Ectodermal cell (in vitro differentiated cells): ENCODE results near the gene ACOX3.

Experiments
- H3K27ac ChIP-seq: 2 replicates; pipeline ENCODE4 v1.7.0; 2013; ENCODE audit warnings: mild to moderate bottlenecking, low read depth, low read length; ENCODE audit not compliant: insufficient read depth, poor library complexity, severe bottlenecking
- H3K27me3 ChIP-seq: 2 replicates; pipeline ENCODE4 v1.7.0; 2013; ENCODE audit warnings: mild to moderate bottlenecking, low read length; ENCODE audit not compliant: insufficient read depth, control insufficient read depth, poor library complexity, severe bottlenecking
- H3K36me3 ChIP-seq: one replicate; pipeline ENCODE4 v1.7.0; 2013; ENCODE audit warnings: low read length; ENCODE audit not compliant: control insufficient read depth, insufficient read depth
- H3K4me1 ChIP-seq: one replicate; pipeline ENCODE4 v1.7.0; 2013; ENCODE audit warnings: low read length; ENCODE audit not compliant: control insufficient read depth, insufficient read depth
- H3K4me3 ChIP-seq: 2 replicates; pipeline ENCODE4 v1.7.0; 2013; ENCODE audit warnings: low read depth, low read length, control low read depth; ENCODE audit not compliant: insufficient read depth
- H3K9me3 ChIP-seq: 2 replicates; pipeline ENCODE4 v1.7.0; 2013; ENCODE audit warnings: mild to moderate bottlenecking, low read length, moderate library complexity; ENCODE audit not compliant: control insufficient read depth
- WGBS, 2 experiments: methylation state at CpG; one replicate each; pipeline ENCODE4 v1.1.7; 2013; ENCODE audit warnings: missing lambda C conversion rate in 2 of 2; 5-methylcytosine and 5-hydroxymethylcytosine counted together

Gene ACOX3

DNA sequence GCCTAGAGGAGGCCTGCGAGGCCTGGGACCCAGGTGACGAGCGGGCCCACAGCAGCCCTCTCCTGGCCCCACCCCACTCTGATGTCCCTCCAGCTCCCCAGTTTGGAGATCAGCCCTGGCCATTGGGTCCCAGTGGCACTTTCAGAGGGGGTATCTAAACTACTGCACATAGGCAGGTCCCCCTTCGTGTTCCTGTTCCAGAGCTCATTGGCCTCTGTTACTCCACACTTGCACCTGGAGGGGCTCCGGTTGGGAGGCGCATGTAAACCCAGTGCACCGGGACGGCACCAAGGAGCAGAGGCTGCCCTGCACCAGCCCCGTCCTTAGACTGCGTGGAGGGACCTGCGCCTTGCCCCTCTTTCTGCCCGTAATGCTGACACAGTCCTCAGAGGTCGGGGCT lies 34.3 kb upstream of the ACOX3 start:
- 94 to 95% methylated on average over 13 of the region's 13 CpGs for WGBS, 2 experiments
- no peak overlapping the region for H3K27ac ChIP-seq
- no peaks in the 10 kb centered on the region for H3K27me3 ChIP-seq
- H3K4me1 ChIP-seq: peaks cover 19% of the 10 kb centered on the region
- H3K36me3 ChIP-seq: peaks cover 12% of the 10 kb centered on the region
- no peaks in the 10 kb centered on the region for H3K9me3 ChIP-seq
- H3K4me3 ChIP-seq: no peak overlapping the region

DNA sequence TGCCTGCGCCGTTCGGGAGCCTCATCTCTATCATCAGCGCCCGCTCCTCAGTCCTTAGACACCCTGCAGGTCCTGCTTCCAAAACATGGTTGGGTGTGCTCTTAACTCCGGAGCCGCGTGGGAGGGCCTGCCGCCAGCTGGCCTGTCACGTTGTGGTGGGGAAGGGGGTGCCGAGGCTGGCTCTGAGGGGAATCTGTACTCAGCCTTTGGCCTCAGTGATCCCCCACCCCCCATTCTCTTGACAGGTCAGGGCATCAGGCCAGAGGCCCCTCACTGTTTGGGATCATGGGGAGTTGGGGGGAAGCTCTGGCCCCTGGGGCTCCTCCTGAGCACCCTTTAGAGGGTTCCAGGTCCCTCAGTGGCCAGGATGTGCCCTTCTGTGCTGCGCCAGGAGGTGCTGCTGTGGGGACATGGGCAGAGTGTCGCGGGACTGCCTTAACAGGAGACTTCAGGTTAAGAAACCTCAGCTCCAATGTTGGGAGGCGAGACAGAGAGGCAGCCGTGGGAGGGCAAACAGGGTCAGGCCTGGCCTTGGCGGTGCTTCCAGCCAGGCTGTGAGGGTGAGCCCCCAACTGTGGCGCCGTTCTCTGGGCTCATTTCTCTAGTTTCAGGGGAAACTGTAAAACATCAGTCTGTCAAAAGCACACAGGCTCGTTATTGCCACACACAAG lies 33.5 kb upstream of the ACOX3 start:
- H3K27me3 ChIP-seq: no peaks in the 10 kb centered on the region
- peaks cover 15% of the 10 kb centered on the region for H3K36me3 ChIP-seq
- no peak overlapping the region for H3K27ac ChIP-seq
- H3K4me3 ChIP-seq: no peak overlapping the region
- H3K9me3 ChIP-seq: no peaks in the 10 kb centered on the region
- WGBS, 2 experiments: 94 to 95% methylated on average over 20 of the region's 20 CpGs
- peaks cover 19% of the 10 kb centered on the region for H3K4me1 ChIP-seq

DNA sequence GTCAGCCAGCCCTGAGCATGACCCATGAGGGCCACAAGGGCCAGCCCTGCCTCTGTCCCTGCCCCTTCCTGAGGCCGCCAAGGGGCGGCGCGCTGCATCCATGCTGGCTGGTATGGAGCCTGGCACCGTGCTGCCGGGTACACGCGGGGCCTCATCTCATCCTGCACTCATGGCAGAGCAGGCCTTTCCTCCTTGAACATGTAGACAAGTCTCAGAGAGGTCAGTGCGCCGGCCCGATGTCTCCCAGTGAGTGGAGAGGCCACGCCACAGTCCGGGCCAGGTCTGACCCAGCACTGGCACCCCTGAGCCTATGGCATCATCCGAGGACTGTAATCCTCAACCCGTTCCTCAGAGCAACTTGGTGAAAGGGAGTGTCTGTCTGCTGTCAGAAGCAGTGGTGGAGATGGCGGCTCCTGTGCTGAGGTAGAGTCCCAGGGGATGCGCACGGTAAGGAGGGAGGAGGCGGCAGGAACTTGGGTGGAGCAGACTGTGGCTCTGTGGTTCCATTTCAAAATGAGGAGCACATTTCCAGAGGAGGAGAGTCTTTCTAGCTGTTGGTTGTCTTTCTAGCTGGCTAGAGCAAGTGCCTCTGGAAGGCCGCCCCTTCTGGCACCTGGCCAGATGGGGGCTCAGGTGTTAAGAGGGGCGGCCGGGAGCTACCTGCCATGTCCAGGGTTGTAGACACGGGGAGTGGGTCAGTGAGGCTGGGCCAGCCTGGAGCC lies 32.8 kb upstream of the ACOX3 start:
- Histone ChIP-seq H3K4me3 (no peak overlapping the region), H3K9me3 (no peaks in the 10 kb centered on the region), H3K4me1 (peaks cover 15% of the 10 kb centered on the region), H3K36me3 (peaks cover 15% of the 10 kb centered on the region), H3K27me3 (no peaks in the 10 kb centered on the region), H3K27ac (no peak overlapping the region)
- WGBS, 2 experiments: 93 to 95% methylated on average over 23 of the region's 23 CpGs

DNA sequence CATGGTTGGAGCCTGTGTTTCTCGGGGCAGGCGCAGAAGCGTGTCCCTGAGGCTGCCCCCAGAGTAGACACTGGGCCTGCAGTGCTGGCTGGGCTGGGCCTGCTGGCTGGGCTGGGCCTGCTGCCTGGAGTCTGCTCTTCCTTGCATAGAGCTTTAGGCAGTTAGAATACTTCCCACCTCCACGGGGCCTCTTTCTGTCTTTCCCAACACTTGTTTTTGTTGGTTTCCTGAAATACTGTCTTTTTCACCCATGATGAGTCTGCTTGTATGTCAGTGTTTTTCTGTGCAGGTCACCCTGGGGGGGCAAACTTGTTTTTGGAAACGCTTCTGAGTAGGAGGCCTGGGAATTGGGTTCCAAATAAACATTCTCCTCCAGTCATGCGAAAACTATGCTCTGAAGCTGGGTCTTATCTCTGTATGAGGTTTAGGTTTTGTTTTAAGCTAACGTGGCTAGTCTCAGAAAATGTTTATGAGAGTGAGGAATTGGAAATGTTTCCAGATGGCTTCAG lies 32.2 kb upstream of the ACOX3 start:
- Histone ChIP-seq H3K27ac (no peak overlapping the region), H3K9me3 (no peaks in the 10 kb centered on the region), H3K36me3 (peaks cover 18% of the 10 kb centered on the region), H3K4me3 (no peak overlapping the region), H3K27me3 (no peaks in the 10 kb centered on the region), H3K4me1 (peaks cover 15% of the 10 kb centered on the region)
- 88 to 92% methylated on average over 7 of the region's 7 CpGs for WGBS, 2 experiments

DNA sequence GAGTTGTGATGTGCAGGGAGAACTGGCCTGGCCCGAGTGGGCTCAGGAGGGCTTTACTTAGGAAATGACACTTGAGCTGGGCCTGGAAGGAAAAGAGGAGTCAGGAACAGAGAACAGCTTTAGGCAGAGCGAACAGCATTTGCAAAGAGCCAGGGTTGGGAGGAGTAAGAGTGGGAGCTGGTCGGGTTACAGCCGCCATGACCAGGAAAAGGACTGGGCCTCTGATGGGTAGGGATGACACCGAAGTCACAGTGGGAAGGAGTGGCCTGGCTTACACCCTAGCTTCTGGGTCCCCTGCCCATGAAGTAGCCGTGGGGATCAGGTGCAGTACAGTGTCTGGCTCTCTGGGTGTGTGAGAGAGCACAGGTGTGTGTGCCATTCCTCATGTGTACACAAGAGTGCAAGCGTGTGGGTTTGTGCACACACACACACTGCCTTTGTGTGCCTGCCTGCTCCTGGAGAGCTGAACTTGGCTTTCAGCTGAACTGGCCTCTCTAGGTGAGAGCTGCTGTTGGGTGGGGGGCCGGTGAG lies 31.7 kb upstream of the ACOX3 start:
- H3K4me1 ChIP-seq: peaks cover 15% of the 10 kb centered on the region
- 90 to 94% methylated on average over 8 of the region's 8 CpGs for WGBS, 2 experiments
- no peaks in the 10 kb centered on the region for H3K9me3 ChIP-seq
- no peaks in the 10 kb centered on the region for H3K27me3 ChIP-seq
- H3K27ac ChIP-seq: no peak overlapping the region
- H3K36me3 ChIP-seq: peaks cover 19% of the 10 kb centered on the region
- H3K4me3 ChIP-seq: no peak overlapping the region

DNA sequence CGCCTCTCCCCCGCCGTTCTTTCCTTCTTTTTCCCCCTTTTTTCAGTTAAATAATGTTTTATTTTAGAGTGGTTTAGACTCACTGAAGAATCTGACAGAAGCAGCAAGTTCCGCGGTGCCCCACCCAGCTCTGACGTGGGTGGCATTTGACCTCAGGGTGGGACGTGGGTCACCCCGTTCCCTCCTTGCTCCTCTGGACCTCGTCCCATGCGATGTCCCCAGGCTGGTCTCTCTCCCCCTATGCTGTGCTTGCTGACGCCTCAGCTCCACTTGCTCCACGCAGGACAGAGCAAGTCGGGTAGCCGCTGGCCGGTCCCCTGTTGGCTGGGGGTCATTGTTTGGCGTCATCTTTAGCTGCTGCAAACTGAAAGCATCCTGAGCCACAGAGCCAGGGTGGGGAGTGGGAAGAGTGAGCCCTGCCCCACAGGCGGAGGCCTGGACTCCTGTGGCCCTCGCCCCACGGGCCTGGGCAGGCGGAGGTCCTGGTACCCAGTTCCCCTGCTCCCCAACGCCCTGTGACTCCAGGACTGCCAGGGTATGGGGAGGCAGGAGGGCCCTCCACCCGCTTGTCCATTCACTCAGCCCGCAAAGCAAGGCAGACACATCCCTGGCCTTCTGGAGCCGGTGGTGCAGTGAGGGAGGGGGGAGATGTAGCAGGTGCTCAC lies 30.8 kb upstream of the ACOX3 start:
- H3K4me1 ChIP-seq: peaks cover 15% of the 10 kb centered on the region
- H3K36me3 ChIP-seq: peaks cover 13% of the 10 kb centered on the region
- H3K27ac ChIP-seq: no peak overlapping the region
- H3K27me3 ChIP-seq: no peaks in the 10 kb centered on the region
- no peaks in the 10 kb centered on the region for H3K9me3 ChIP-seq
- no peak overlapping the region for H3K4me3 ChIP-seq
- 94 to 95% methylated on average over 24 of the region's 24 CpGs for WGBS, 2 experiments

DNA sequence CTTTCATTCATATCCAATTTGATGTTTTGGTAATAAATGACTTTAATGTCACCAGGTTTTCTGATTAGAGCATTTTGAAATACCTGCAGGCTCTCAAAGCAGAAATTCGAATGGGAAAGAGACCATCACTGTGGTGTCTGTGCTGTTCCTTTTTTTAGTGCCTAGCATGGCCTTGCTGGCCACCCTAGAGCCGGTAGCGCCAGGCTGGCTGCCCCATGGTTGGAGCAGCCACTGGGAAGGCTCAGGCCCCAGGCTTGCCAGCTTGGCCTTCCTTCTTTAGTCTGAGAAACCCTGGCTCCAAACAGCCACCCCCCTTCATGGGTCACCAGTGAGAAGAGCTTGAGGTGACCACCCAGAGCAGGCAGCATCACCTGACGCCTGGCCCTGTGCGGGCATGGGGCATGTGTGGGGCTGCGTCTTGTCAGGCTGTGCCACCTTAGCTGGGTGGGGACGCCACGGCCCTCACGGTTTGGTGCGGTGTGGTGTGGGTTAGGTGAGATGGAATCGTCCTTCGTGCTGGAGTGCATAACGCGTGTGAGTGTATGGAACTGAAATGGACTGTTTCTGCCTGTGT lies 30.0 kb upstream of the ACOX3 start:
- H3K27ac ChIP-seq: no peak overlapping the region
- no peaks in the 10 kb centered on the region for H3K27me3 ChIP-seq
- H3K4me3 ChIP-seq: no peak overlapping the region
- WGBS, 2 experiments: 96 to 98% methylated on average over 14 of the region's 14 CpGs
- no peaks in the 10 kb centered on the region for H3K9me3 ChIP-seq
- peaks cover 15% of the 10 kb centered on the region for H3K4me1 ChIP-seq
- H3K36me3 ChIP-seq: peaks cover 13% of the 10 kb centered on the region

DNA sequence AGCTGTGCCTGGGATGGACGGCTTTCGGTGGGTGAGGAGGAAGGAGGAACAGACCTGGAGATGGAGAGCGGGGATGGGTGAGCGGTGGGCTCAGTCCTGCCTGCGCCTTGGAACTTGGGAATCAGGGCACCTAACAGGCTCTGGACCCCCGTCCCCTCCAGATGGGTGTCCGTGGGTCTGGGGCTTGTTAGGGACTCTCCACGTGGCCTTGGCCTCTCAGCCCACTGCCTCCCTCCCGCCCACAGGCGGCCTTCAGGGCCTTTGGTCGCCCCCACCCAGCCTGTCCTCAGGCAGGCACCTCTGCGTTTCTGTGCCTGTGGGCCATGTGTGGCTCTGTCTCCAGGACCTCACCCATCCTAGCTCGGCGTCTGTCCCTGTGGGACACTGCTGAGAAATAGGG lies 29.0 kb upstream of the ACOX3 start:
- H3K36me3 ChIP-seq: peaks cover 13% of the 10 kb centered on the region
- no peak overlapping the region for H3K4me3 ChIP-seq

DNA sequence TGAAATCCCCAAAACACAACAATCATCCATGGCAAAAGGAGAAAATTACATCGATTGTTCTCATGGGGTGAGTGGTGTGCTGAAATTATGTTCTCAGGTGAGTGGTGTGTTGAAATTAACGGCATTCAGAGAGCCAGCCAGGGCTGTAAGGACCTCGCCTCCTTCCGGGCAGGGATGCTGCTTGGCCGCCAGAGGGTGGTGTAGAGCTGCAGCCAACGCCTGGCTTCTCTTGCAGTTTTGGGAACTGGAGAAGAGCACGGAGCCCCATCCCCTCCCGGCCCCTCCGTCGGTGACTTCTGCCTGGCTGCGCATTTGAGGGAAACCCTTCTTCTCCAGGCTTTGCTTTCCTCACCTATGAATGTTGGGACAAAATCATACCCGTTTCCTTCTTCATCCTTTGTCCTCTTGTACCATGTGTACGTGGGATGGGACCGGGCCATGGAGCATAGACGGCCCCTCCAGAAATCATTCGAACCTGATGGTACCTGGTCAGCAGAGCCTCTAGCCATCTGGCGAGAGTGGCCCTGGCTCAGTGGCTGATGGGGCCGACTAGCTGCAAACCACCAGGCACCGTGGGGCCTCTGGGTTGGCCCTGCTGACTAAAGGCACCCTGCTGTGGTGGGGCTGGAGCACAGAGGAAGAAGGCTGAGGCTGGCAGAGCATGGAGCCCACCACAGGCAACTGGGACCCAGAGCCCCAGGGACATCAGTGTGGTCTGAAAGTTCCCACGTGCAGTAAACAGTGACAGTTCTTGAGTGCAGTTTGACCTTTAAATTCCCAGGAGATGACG lies 28.4 kb upstream of the ACOX3 start:
- WGBS, 2 experiments: 51 to 53% methylated on average over 21 of the region's 21 CpGs
- Histone ChIP-seq H3K27ac (no peak overlapping the region), H3K36me3 (peaks cover 13% of the 10 kb centered on the region)

More for the DNA sequence above, 29.0 kb upstream of the ACOX3 start:
- no peaks in the 10 kb centered on the region for H3K27me3 ChIP-seq
- H3K4me1 ChIP-seq: peaks cover 15% of the 10 kb centered on the region
- 94% methylated on average over 14 of the region's 14 CpGs for WGBS, 2 experiments
- H3K9me3 ChIP-seq: no peaks in the 10 kb centered on the region
- H3K27ac ChIP-seq: no peak overlapping the region

More for the DNA sequence above, 28.4 kb upstream of the ACOX3 start:
- Histone ChIP-seq H3K27me3 (no peaks in the 10 kb centered on the region), H3K9me3 (no peaks in the 10 kb centered on the region), H3K4me3 (no peak overlapping the region), H3K4me1 (peaks cover 15% of the 10 kb centered on the region)
